DOHH2 (cell line): ENCODE measurements around the gene BLACAT1.

Experiments
- H3F3A ChIP-seq: fragments of 200-600 bp; sonication (generic), shearing (Covaris generic); 2 replicates; pipeline ENCODE4 v1.6.0; 2016; ENCODE audit warnings: antibody characterized with exemption, mild to moderate bottlenecking; ENCODE audit not compliant: control insufficient read depth, insufficient read depth
- H3K27ac ChIP-seq: fragments of 200-600 bp; sonication (generic); 2 replicates; pipeline ENCODE4 v1.5.1; 2014; ENCODE audit warnings: low read depth, mild to moderate bottlenecking, low read length, moderate library complexity
- H3K27me3 ChIP-seq: fragments of 200-600 bp; sonication (generic); 2 replicates; pipeline ENCODE4 v1.6.1; 2014; ENCODE audit warnings: mild to moderate bottlenecking, low read length, mixed read lengths; ENCODE audit not compliant: control insufficient read depth
- H3K36me3 ChIP-seq: fragments of 200-600 bp; sonication (generic); 2 replicates; pipeline ENCODE4 v1.6.1; 2014; ENCODE audit warnings: mild to moderate bottlenecking, low read length, moderate library complexity, mixed read lengths; ENCODE audit not compliant: control insufficient read depth
- H3K4me1 ChIP-seq: fragments of 200-600 bp; sonication (generic); 2 replicates; pipeline ENCODE4 v1.6.1; 2014; ENCODE audit warnings: mild to moderate bottlenecking, low read length, mixed read lengths; ENCODE audit not compliant: control insufficient read depth
- H3K4me2 ChIP-seq: fragments of 200-600 bp; sonication (generic); 2 replicates; pipeline ENCODE4 v1.6.0; 2014; ENCODE audit warnings: mild to moderate bottlenecking, low read length, moderate library complexity
- H3K4me3 ChIP-seq: fragments of 200-600 bp; sonication (generic); 2 replicates; pipeline ENCODE4 v1.5.1; 2014; ENCODE audit warnings: mild to moderate bottlenecking, low read length, mixed read lengths
- H3K79me2 ChIP-seq: fragments of 200-600 bp; sonication (generic); 2 replicates; pipeline ENCODE4 v1.6.1; 2014; ENCODE audit warnings: mild to moderate bottlenecking, low read length, mixed read lengths; ENCODE audit not compliant: control insufficient read depth
- H3K9me2 ChIP-seq: fragments of 200-600 bp; sonication (generic); replicated peaks from 2 replicates; pipeline ENCODE4 v1.6.1; 2014; ENCODE audit warnings: mild to moderate bottlenecking, low read length, mixed read lengths; ENCODE audit not compliant: control insufficient read depth
- H3K9me3 ChIP-seq: fragments of 200-600 bp; sonication (generic); 2 replicates; pipeline ENCODE4 v1.6.1; 2014; ENCODE audit warnings: antibody characterized with exemption, low read length, mixed read lengths; ENCODE audit not compliant: control insufficient read depth, insufficient read depth
- H4K20me1 ChIP-seq: fragments of 200-600 bp; sonication (generic); 2 replicates; pipeline ENCODE4 v1.6.0; 2014; ENCODE audit warnings: low read depth, mild to moderate bottlenecking, antibody characterized with exemption, low read length, moderate library complexity; ENCODE audit not compliant: control insufficient read depth, insufficient read depth
- EZH2phosphoT487 ChIP-seq: fragments of 200-600 bp; sonication (generic); IDR thresholded peaks from 2 replicates; pipeline ENCODE4 v1.6.1; 2017; ENCODE audit warnings: borderline replicate concordance, mild to moderate bottlenecking, antibody characterized with exemption, low read length, moderate library complexity, mixed read lengths
- TF ChIP-seq, protein P1 (sequence below): fragments of 200-600 bp; sonication (generic); IDR thresholded peaks from one replicate; pipeline ENCODE4 v1.5.1; 2014; ENCODE audit warnings: antibody characterized with exemption, mild to moderate bottlenecking, low read depth, low read length; ENCODE audit not compliant: poor library complexity, severe bottlenecking

Gene BLACAT1

DNA sequence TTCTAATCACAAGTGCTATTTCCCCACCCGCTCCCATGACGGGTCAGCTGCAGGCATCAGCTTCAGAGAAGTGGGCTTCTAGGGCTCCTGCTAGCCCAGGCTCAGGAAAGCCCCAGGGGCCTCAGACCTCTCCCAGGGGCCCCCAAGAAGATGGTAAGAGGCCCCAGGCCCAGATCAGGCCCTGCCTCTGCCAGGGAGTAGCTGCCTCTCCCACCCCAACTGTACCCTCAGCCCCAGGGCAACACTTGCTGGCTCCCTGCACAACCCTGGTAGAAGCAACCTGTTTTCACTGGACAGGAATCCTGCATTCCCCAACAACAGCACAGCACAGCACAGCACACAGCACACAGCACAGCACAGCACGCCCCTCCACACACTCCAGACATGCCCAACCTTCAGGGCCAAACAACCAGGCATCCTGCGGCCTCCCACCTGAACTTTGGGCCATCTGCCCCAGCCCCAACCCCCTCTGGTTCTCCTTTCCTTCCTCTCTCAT is 6.5 kb downstream of the BLACAT1 start:
- no peaks in the 10 kb centered on the region for H3K36me3 ChIP-seq
- peaks cover 38% of the 10 kb centered on the region for H3K27me3 ChIP-seq
- no peaks in the 10 kb centered on the region for H3K79me2 ChIP-seq
- H3K4me2 ChIP-seq, result peak overlapping the region; percentile 32; the same call in 1 of the 2 replicates
- H3K27ac ChIP-seq, result no peak overlapping the region
- H3K9me2 ChIP-seq, result no peaks in the 10 kb centered on the region
- H3K9me3 ChIP-seq, result no peaks in the 10 kb centered on the region
- no peaks in the 10 kb centered on the region for H4K20me1 ChIP-seq
- no peak overlapping the region for H3K4me3 ChIP-seq
- H3F3A ChIP-seq, result no peaks in the 10 kb centered on the region
- no peak for TF ChIP-seq EZH2phosphoT487
- TF ChIP-seq, protein P1, sequence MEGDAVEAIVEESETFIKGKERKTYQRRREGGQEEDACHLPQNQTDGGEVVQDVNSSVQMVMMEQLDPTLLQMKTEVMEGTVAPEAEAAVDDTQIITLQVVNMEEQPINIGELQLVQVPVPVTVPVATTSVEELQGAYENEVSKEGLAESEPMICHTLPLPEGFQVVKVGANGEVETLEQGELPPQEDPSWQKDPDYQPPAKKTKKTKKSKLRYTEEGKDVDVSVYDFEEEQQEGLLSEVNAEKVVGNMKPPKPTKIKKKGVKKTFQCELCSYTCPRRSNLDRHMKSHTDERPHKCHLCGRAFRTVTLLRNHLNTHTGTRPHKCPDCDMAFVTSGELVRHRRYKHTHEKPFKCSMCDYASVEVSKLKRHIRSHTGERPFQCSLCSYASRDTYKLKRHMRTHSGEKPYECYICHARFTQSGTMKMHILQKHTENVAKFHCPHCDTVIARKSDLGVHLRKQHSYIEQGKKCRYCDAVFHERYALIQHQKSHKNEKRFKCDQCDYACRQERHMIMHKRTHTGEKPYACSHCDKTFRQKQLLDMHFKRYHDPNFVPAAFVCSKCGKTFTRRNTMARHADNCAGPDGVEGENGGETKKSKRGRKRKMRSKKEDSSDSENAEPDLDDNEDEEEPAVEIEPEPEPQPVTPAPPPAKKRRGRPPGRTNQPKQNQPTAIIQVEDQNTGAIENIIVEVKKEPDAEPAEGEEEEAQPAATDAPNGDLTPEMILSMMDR, result no peak
- peaks cover 29% of the 10 kb centered on the region for H3K4me1 ChIP-seq

- Histone ChIP-seq H3K36me3 (no peaks in the 10 kb centered on the region), H3K79me2 (no peaks in the 10 kb centered on the region), H3K4me2 (no peak overlapping the region), H3K9me3 (no peaks in the 10 kb centered on the region), H3K4me3 (no peak overlapping the region), H3K4me1 (peaks cover 32% of the 10 kb centered on the region), H3K27me3 (peaks cover 32% of the 10 kb centered on the region), H3F3A (no peaks in the 10 kb centered on the region), H3K9me2 (no peaks in the 10 kb centered on the region), H4K20me1 (no peaks in the 10 kb centered on the region), H3K27ac (no peak overlapping the region)
- TF ChIP-seq, protein P1, result no peak
- no peak for TF ChIP-seq EZH2phosphoT487
These were observed 7.1 kb downstream of the BLACAT1 start for GRCh38 chr1:205448540-205449253.

DNA sequence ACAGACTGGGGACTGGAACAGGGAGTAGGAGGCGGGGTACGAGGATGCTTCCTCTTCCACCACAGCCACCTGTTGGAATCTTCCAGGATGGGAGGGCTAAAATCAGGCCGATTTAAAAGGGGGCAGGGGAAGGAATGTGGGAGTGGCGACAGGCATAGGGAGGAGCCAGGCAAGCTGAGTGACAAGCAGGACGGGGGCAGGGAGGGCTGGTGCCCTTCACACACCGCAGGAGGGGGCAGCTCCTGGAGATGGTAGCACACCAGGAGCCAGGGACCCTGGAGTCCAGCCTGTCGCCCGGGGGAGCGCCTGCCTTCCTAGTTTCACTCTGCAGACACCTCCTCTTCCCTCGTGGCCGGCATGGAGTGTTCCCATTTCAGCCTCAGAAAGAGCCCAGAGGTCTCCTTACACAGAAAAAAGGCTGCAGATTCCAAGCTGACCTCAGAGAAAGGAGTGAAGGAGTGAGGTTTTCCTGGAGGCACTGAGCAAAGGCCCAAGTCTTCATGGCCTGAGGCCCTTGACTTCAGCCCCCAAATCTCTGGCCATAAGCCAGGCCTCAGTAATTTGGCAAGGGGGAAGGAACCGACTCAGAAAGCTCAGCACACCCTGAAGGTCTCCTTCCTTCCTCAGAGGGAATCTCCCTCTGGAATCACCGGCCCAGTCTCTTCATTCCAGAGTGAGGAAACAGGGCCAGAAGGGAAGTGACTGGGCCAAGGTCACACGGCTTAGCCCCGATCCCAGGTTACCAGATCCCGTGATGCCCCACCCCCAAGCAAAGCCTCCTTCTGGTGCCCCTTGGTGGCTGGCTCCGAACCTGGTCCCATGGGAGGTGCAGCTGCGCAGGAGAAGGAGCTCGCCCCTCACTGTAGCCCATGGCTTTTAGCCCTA is 8.1 kb downstream of the BLACAT1 start:
- H3K4me2 ChIP-seq, result no peak overlapping the region
- H3K27me3 ChIP-seq, result peaks cover 22% of the 10 kb centered on the region
- H4K20me1 ChIP-seq, result no peaks in the 10 kb centered on the region
- no peaks in the 10 kb centered on the region for H3K9me3 ChIP-seq
- H3K4me3 ChIP-seq, result no peak overlapping the region
- no peaks in the 10 kb centered on the region for H3F3A ChIP-seq
- H3K9me2 ChIP-seq, result no peaks in the 10 kb centered on the region
- H3K4me1 ChIP-seq, result peaks cover 34% of the 10 kb centered on the region
- H3K36me3 ChIP-seq, result no peaks in the 10 kb centered on the region
- no peak overlapping the region for H3K27ac ChIP-seq
- H3K79me2 ChIP-seq, result no peaks in the 10 kb centered on the region
- TF ChIP-seq EZH2phosphoT487, result no peak
- TF ChIP-seq, protein P1, result no peak
